Skeletal muscle satellite cell (primary cell): ENCODE data around the gene PI16.

ENCODE experiments used
- H3K27me3 ChIP-seq: 2 replicates; pipeline ENCODE4 v1.7.0; 2013; ENCODE audit warnings: low read length; ENCODE audit not compliant: control insufficient read depth, insufficient read depth
- H3K36me3 ChIP-seq: 2 replicates; pipeline ENCODE4 v1.7.0; 2013; ENCODE audit warnings: mild to moderate bottlenecking, control low read depth, low read length; ENCODE audit not compliant: insufficient read depth
- H3K4me1 ChIP-seq: 2 replicates; pipeline ENCODE4 v1.7.0; 2013; ENCODE audit warnings: low read length; ENCODE audit not compliant: control insufficient read depth, insufficient read depth
- H3K4me2 ChIP-seq: 2 replicates; pipeline ENCODE4 v1.7.0; 2013; ENCODE audit warnings: mild to moderate bottlenecking, low read length
- H3K4me3 ChIP-seq: 2 replicates; pipeline ENCODE4 v1.7.0; 2013; ENCODE audit warnings: low read length
- H3K9ac ChIP-seq: 2 replicates; pipeline ENCODE4 v1.7.0; 2013; ENCODE audit warnings: mild to moderate bottlenecking, low read depth, low read length, moderate library complexity
- H3K9me3 ChIP-seq: replicated peaks from 2 replicates; pipeline ENCODE4 v1.7.0; 2013; ENCODE audit warnings: mild to moderate bottlenecking, control low read depth, low read length

The PI16 gene

DNA sequence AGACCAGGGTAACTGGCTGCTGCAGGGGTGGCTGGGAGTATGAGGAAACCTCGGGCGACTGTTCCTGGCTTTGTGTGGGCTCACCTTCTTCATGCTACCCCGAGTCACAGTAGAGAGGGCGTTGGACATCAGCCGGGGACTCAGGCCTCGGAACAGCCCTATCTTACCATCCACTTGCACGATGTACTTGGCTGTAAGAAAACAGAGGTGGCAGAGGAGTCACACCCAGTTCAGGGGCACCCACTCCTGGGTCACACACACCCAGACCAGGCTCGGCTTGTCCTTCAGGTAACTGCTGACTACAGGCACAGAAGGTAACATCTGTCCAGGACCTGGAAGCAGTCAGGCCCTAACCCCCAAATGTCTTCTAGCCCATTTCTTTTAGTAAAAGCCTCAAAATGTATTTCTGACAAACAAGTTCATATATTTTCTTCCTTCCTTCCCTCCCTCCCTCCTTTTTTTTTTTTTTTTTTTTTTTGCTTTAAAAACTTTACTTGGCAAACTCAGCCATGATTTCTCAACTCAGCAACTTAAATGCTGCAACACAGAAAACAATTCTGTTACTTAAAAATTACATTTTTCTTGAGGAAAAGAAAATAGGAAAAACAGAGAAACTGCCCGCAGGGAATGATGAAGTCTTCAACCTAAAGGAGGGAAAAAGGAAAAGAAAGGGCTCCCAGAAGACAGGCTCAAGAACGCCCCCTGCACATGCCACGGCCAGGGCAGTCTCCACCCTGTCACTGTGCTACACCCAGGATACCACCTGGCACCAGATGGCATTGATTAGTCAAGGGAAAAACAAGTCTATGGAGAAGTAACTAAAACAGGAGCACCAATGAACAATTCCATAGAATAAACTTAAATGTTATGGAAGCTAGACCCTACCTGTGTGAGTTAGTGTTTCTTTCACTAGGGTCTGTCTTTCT, 24.1 kb downstream of the PI16 start:
- H3K9ac ChIP-seq = no peak overlapping the region
- H3K36me3 ChIP-seq = peaks cover 63% of the 10 kb centered on the region
- no peaks in the 10 kb centered on the region for H3K9me3 ChIP-seq
- H3K4me3 ChIP-seq = no peak overlapping the region
- H3K27me3 ChIP-seq = no peaks in the 10 kb centered on the region
- H3K4me2 ChIP-seq = no peak overlapping the region
- peaks cover 22% of the 10 kb centered on the region for H3K4me1 ChIP-seq

DNA sequence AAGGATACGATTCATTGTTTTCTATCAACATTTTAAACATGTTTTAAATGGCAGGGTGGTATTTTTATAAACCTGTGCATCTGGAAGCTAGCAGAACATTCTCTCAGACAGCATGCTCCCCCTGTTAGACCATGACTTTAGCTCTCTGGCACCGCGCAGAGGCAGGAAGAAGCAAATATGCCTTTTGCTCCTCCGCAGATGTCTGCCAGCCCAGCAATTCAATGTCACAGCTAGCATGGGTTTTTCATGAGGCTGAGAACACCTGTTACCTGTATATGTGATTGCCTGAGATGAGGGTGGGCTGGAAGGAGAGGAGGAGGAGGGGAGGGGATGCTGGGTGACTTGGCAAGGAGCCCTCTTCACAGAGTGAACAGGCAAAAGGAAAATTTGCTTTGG, 24.8 kb downstream of the PI16 start:
- H3K36me3 ChIP-seq = peaks cover 57% of the 10 kb centered on the region

DNA sequence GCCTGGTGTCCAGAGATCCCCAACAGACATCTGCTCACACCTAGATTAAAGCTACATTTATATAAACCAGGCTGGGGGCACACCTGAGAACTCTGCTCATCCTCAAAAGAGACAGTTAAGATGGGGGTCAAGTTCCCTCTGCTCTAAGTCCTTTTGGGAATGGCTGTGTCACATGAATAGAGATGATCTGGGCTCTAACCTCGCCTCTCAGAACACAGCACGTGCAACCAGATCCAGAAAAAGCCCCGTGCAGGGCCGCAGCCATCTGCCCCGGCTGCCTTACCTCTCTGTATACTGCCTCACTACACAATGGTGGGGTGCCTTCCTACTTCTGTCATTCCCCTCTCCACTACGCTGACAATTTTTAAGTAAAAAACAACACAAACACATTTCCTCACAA, 25.6 kb downstream of the PI16 start:
- H3K4me3 ChIP-seq = no peak overlapping the region
- no peak overlapping the region for H3K4me2 ChIP-seq
- no peak overlapping the region for H3K9ac ChIP-seq
- H3K4me1 ChIP-seq = peaks cover 31% of the 10 kb centered on the region
- H3K27me3 ChIP-seq = no peaks in the 10 kb centered on the region
- peaks cover 49% of the 10 kb centered on the region for H3K36me3 ChIP-seq
- no peaks in the 10 kb centered on the region for H3K9me3 ChIP-seq

More for the DNA sequence above, 24.8 kb downstream of the PI16 start:
- Histone ChIP-seq H3K4me3 (no peak overlapping the region), H3K4me2 (no peak overlapping the region), H3K4me1 (peaks cover 28% of the 10 kb centered on the region), H3K9ac (no peak overlapping the region), H3K9me3 (no peaks in the 10 kb centered on the region), H3K27me3 (no peaks in the 10 kb centered on the region)

DNA sequence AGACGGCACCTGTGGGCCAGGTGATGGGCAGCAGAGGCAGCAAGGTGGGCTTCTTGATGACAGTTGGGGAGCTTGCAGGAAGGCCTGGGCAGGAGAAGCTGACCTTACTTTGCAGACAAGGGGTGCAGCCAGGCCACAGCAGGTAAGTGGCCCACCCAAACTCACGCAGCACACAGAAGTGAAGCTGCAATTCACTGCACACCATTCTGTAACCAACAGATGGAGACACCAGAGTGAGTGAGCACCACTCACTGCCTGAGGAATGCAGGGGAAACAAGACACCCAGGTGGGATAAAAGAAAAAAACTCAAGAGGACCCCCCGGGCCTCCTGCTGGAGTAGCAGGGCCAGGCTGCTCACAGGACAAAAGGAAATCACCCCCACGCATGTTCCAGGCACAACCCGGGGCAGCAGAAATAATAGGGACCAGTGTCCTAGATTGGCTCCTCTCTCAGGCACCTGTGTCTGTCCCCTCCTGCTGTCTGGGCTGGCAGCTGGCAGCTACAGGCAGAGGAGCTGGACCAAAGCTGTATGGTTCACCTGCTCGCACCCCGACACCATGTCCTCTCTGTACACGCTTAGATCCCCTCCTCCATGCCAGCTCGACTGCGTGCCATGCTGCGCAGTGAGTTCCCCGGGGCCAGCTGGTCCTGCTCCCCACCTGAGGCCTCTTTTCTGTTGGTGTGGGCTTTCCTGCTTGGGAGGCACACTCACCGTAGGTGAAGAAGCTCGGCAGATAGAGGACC, 26.5 kb downstream of the PI16 start:
- Histone ChIP-seq H3K4me1 (peaks cover 31% of the 10 kb centered on the region), H3K27me3 (no peaks in the 10 kb centered on the region), H3K9ac (no peak overlapping the region), H3K36me3 (peaks cover 40% of the 10 kb centered on the region), H3K9me3 (no peaks in the 10 kb centered on the region), H3K4me3 (no peak overlapping the region), H3K4me2 (peak overlapping the region; percentile 9)

DNA sequence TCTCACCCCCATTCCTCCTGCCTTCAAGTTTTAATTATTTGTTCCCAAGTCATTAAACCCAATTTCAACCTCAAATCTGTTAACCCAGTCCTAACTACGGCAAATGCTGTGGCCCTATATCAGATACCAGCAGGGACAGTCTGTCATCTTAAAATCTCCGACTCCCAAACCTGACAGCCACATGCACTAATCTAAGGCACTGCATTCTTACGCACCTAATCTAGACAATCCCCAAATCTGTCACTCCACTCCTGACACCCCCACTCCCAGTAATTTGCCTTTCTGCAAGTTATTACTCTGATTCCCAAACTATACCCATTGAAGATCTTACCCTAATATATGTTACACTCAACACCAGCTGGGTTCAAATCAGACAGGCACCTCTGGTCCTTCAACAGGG, 29.0 kb downstream of the PI16 start:
- no peaks in the 10 kb centered on the region for H3K9me3 ChIP-seq
- no peaks in the 10 kb centered on the region for H3K27me3 ChIP-seq
- peak overlapping the region; percentile 95 for H3K4me2 ChIP-seq
- no peak overlapping the region for H3K9ac ChIP-seq
- H3K4me3 ChIP-seq = peak overlapping the region; percentile 98
- peaks cover 16% of the 10 kb centered on the region for H3K36me3 ChIP-seq
- peaks cover 39% of the 10 kb centered on the region for H3K4me1 ChIP-seq

DNA sequence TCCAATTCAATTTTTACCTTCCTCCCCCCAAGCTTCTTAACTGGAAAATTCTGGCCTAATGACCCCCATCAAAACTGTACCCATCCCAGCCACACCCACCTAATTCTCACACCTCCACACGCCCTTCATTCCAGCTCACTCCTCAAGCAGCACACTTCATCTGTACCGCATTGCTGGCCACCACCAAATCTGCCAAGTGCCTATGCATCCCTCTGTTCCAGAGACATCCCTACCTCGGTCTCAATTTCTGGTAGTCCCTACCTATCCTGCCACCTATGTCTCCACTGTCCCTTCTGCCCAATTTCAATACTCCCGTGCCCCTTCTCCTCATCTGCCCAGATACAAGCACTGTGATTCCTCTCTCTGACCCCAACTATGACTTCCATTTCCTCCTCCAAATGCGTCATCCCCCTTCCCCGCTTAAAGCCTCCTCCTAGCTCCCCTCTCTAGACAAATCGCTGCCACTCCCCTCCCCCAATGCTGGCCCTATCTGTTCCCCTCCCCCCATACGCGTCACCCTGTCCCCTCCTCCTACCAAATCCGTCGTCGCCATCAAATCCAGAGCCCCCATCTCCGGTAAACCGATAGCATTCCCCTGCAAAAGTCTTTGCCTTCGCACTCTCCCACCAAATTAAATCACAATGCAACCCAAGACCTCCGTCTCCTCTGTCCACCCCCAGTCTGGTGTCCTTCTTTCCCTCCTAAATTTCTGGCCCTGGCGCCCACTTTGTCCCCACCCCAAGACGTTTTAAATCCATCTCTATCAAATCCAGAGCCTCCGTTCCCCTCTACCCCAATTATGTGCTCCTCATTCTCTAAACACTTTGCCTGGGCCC, 30.3 kb downstream of the PI16 start:
- Histone ChIP-seq H3K27me3 (peaks cover 4% of the 10 kb centered on the region), H3K36me3 (peaks cover 12% of the 10 kb centered on the region), H3K9me3 (no peaks in the 10 kb centered on the region), H3K9ac (peak overlapping the region; percentile 99), H3K4me2 (peak overlapping the region; percentile 95), H3K4me1 (peaks cover 39% of the 10 kb centered on the region), H3K4me3 (peak overlapping the region; percentile 98)

DNA sequence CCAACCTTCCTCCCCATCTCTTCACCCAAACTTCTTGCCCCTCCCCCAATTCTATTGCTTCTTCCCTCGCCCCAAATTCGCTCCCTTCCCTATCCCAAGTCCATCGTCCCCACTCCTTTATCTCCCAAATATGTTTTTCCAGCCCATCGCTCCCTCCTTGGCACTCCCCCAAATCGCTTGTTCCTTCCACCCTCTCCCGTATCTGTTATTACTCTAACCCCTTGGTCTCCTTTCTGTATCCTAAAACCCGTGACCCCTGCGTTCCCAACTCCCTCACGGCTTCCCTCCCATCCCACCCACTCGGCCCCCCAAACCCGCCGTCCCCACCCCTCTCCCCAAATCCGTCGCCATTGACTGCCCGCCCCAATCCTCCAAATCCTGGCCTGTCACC, 30.9 kb downstream of the PI16 start:
- Histone ChIP-seq H3K9me3 (no peaks in the 10 kb centered on the region), H3K36me3 (peaks cover 10% of the 10 kb centered on the region), H3K9ac (peak overlapping the region; percentile 99), H3K4me2 (peak overlapping the region; percentile 95), H3K4me1 (peaks cover 37% of the 10 kb centered on the region), H3K4me3 (peak overlapping the region; percentile 98), H3K27me3 (peaks cover 4% of the 10 kb centered on the region)

DNA sequence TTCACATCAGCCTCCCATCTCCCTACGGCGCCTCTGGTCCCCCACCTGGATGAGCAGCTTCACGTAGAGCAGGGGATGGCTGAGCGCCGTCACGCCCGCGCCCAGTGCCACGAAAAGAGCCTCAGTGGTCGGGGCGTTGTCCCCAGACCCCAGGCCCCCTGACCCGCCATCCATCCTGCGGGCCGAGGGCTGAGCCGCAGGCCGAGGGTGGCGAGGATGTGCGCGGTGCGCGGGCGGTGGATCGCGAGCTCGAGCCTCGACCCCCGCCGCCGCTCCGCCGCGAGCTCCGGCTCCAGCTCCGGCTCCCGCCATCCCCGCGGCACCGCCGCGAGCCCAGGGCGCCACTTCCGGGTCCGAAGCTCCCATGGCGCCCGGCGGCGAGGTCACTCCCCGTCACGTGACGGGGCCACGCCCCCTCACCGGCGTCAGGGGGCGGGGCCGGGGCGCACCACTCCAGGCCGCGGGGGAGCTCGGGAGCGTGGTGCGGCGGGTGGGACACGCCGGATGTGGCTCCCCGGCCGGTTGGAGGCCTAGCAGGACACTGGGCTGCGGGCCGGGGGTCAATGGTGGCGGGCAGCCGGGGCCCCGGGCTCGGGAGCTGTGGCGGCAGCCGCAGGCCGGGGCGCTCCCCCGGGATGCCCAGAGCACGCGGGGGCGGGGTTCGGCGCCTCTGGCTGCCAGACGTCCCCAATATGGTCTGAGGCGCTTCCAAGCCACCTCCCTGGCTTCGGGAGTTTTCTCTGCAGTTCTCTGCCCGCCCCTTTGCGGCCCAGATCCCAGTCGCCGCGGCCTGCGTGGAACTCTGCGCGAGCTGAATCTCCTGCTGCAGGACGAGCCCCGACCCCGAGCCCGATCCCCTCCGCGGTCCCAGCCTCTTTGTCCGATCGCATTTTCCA, 31.5 kb downstream of the PI16 start, which contains the start of gene MTCH1:
MTCH1 (minus strand) TSS at position 389 of the 896 bp plus-strand sequence; CDS start at position 366, 23 bp downstream.
- no peaks in the 10 kb centered on the region for H3K9me3 ChIP-seq
- peaks cover 5% of the 10 kb centered on the region for H3K36me3 ChIP-seq
- H3K4me2 ChIP-seq = peak within 1 kb of the TSS; percentile 95
- peaks cover 11% of the 10 kb centered on the region for H3K27me3 ChIP-seq
- H3K4me1 ChIP-seq = peaks cover 32% of the 10 kb centered on the region
- H3K4me3 ChIP-seq = peak within 1 kb of the TSS; percentile 98
- peak within 1 kb of the TSS; percentile 99 for H3K9ac ChIP-seq

DNA sequence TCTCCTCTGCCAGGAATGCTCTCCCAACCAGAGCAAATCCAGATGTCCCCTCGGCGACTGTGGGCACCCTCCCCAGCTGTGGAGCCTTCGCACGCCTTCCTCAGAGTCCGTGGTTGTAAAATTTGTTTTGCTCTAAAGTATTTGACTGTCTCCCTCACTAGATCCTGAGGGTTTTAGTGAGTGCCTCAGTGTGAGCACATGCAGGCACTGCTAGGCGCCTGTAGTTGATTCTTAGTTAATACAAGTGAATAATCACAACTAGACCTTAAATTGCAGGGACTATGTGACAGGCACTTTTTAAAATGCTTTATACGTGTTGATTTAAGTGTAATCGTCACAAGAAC, 32.1 kb downstream of the PI16 start:
- peak overlapping the region; percentile 99 for H3K9ac ChIP-seq
- H3K4me2 ChIP-seq = peak overlapping the region; percentile 95
- peaks cover 28% of the 10 kb centered on the region for H3K4me1 ChIP-seq
- no peaks in the 10 kb centered on the region for H3K9me3 ChIP-seq
- peaks cover 11% of the 10 kb centered on the region for H3K27me3 ChIP-seq
- peak overlapping the region; percentile 98 for H3K4me3 ChIP-seq
- no peaks in the 10 kb centered on the region for H3K36me3 ChIP-seq

DNA sequence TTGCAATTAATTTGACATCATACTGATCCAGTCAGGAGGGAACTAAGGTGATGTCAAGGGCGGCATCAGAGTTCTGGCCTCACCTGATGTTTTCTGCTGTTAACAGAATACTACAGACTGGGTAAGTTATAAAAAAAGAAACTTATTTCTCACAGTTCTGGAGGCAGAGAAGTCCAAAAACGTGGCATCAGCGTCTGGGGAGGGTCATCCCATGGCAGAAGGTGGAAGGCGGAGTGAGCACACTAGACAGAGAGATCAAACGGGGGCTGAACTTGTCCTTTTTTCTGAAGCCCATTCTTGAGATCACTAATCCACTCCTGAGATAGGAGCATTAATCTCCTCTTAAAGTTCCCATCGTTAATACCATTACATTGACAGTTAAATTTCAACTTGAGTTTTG, 34.7 kb downstream of the PI16 start:
- peaks cover 15% of the 10 kb centered on the region for H3K27me3 ChIP-seq
- no peak overlapping the region for H3K4me2 ChIP-seq
- H3K9me3 ChIP-seq = no peaks in the 10 kb centered on the region
- H3K9ac ChIP-seq = no peak overlapping the region
- no peaks in the 10 kb centered on the region for H3K36me3 ChIP-seq
- no peak overlapping the region for H3K4me3 ChIP-seq
- H3K4me1 ChIP-seq = peaks cover 11% of the 10 kb centered on the region
